HUES6 (cell line): ENCODE results near the gene CEBPE.

ENCODE experiments used
- H3K27ac ChIP-seq: 2 replicates; pipeline ENCODE4 v1.7.0; 2013; ENCODE audit warnings: low read depth, mild to moderate bottlenecking, low read length, inconsistent platforms
- H3K27me3 ChIP-seq: 2 replicates; pipeline ENCODE4 v1.6.1; 2013; ENCODE audit warnings: low read length; ENCODE audit not compliant: control insufficient read depth, insufficient read depth
- H3K36me3 ChIP-seq: 2 replicates; pipeline ENCODE4 v1.6.1; 2013; ENCODE audit warnings: low read length; ENCODE audit not compliant: control insufficient read depth, insufficient read depth
- H3K4me1 ChIP-seq: 2 replicates; pipeline ENCODE4 v1.6.1; 2013; ENCODE audit warnings: low read length; ENCODE audit not compliant: control insufficient read depth, insufficient read depth
- H3K4me3 ChIP-seq: 2 replicates; pipeline ENCODE4 v1.5.1; 2013; ENCODE audit warnings: low read depth, low read length
- H3K9ac ChIP-seq: one replicate; pipeline ENCODE4 v1.6.1; 2013; ENCODE audit warnings: mild to moderate bottlenecking, low read length
- H3K9me3 ChIP-seq: 2 replicates; pipeline ENCODE4 v1.6.1; 2013; ENCODE audit warnings: low read depth, low read length; ENCODE audit not compliant: control insufficient read depth, insufficient read depth

CEBPE gene

GRCh38 chr14:23120541-23121251, 1.6 kb upstream of the CEBPE start:
- Histone ChIP-seq H3K4me3 (no peak overlapping the region), H3K27me3 (no peaks in the 10 kb centered on the region), H3K4me1 (peaks cover 33% of the 10 kb centered on the region), H3K36me3 (no peaks in the 10 kb centered on the region), H3K9ac (no peak overlapping the region), H3K9me3 (no peaks in the 10 kb centered on the region), H3K27ac (no peak overlapping the region)

GRCh38 chr14:23119363-23120327, 590 bp upstream of the CEBPE start:
- Histone ChIP-seq H3K9ac (no peak overlapping the region), H3K4me1 (peaks cover 36% of the 10 kb centered on the region)

GRCh38 chr14:23117371-23118020, 1.6 kb downstream of the CEBPE start:
- Histone ChIP-seq H3K27me3 (peaks cover 7% of the 10 kb centered on the region; the same call in 1 of the 2 replicates), H3K4me1 (peaks cover 56% of the 10 kb centered on the region), H3K27ac (no peak overlapping the region), H3K9me3 (no peaks in the 10 kb centered on the region), H3K9ac (no peak overlapping the region), H3K36me3 (no peaks in the 10 kb centered on the region), H3K4me3 (no peak overlapping the region)

More at GRCh38 chr14:23119363-23120327, 590 bp upstream of the CEBPE start:
- no peak overlapping the region for H3K4me3 ChIP-seq
- H3K9me3 ChIP-seq: no peaks in the 10 kb centered on the region
- H3K27ac ChIP-seq: no peak overlapping the region
- H3K36me3 ChIP-seq: no peaks in the 10 kb centered on the region
- H3K27me3 ChIP-seq: no peaks in the 10 kb centered on the region

GRCh38 chr14:23115918-23116317, 3.1 kb downstream of the CEBPE start:
- no peak overlapping the region for H3K27ac ChIP-seq
- H3K9me3 ChIP-seq: no peaks in the 10 kb centered on the region
- no peak overlapping the region for H3K9ac ChIP-seq
- H3K4me1 ChIP-seq: peaks cover 47% of the 10 kb centered on the region
- no peaks in the 10 kb centered on the region for H3K36me3 ChIP-seq
- H3K4me3 ChIP-seq: no peak overlapping the region
- peaks cover 19% of the 10 kb centered on the region for H3K27me3 ChIP-seq

- Histone ChIP-seq H3K27ac (no peak overlapping the region), H3K27me3 (peaks cover 26% of the 10 kb centered on the region), H3K4me3 (no peak overlapping the region), H3K36me3 (no peaks in the 10 kb centered on the region), H3K4me1 (peaks cover 44% of the 10 kb centered on the region), H3K9ac (no peak overlapping the region), H3K9me3 (no peaks in the 10 kb centered on the region)
Measured at GRCh38 chr14:23115039-23115731, 3.9 kb downstream of the CEBPE start.

GRCh38 chr14:23114669-23115038, 4.4 kb downstream of the CEBPE start:
- Histone ChIP-seq H3K27me3 (peaks cover 26% of the 10 kb centered on the region), H3K9me3 (no peaks in the 10 kb centered on the region), H3K27ac (no peak overlapping the region), H3K4me3 (no peak overlapping the region), H3K36me3 (no peaks in the 10 kb centered on the region), H3K4me1 (peaks cover 39% of the 10 kb centered on the region), H3K9ac (no peak overlapping the region)

- H3K4me3 ChIP-seq: no peak overlapping the region
- H3K27ac ChIP-seq: no peak overlapping the region
- no peak overlapping the region for H3K9ac ChIP-seq
Measured at GRCh38 chr14:23114120-23114458, 5.0 kb downstream of the CEBPE start.

GRCh38 chr14:23113431-23114119, 5.5 kb downstream of the CEBPE start:
- H3K27me3 ChIP-seq: peaks cover 26% of the 10 kb centered on the region
- H3K9ac ChIP-seq: no peak overlapping the region
- H3K27ac ChIP-seq: no peak overlapping the region
- 0 out of 2 replicates have a peak, but pooled peaks cover under 1% of the 10 kb centered on the region for H3K9me3 ChIP-seq
- peaks cover 31% of the 10 kb centered on the region for H3K4me1 ChIP-seq
- H3K36me3 ChIP-seq: no peaks in the 10 kb centered on the region
- no peak overlapping the region for H3K4me3 ChIP-seq

More at GRCh38 chr14:23114120-23114458, 5.0 kb downstream of the CEBPE start:
- peaks cover 26% of the 10 kb centered on the region for H3K27me3 ChIP-seq
- H3K36me3 ChIP-seq: no peaks in the 10 kb centered on the region
- no peaks in the 10 kb centered on the region for H3K9me3 ChIP-seq
- peaks cover 33% of the 10 kb centered on the region for H3K4me1 ChIP-seq

- 0 out of 2 replicates have a peak, but pooled peaks cover 2% of the 10 kb centered on the region for H3K9me3 ChIP-seq
- H3K27ac ChIP-seq: no peak overlapping the region
- no peak overlapping the region for H3K4me3 ChIP-seq
- no peaks in the 10 kb centered on the region for H3K36me3 ChIP-seq
- peaks cover 26% of the 10 kb centered on the region for H3K27me3 ChIP-seq
- H3K4me1 ChIP-seq: peaks cover 29% of the 10 kb centered on the region
- no peak overlapping the region for H3K9ac ChIP-seq
Measured at GRCh38 chr14:23112359-23113178, 6.5 kb downstream of the CEBPE start.
